HG03575 (cell line): ENCODE measurements around the gene MYO5A.

Source experiments
- ATAC-seq: cut with Tn5 transposase; IDR thresholded peaks from one replicate; pipeline ENCODE4 v1.9.1; 2021; ENCODE audit not compliant: unreplicated experiment, insufficient number of reproducible peaks, low FRiP score; ENCODE audit errors: extremely low read depth

MYO5A gene

DNA sequence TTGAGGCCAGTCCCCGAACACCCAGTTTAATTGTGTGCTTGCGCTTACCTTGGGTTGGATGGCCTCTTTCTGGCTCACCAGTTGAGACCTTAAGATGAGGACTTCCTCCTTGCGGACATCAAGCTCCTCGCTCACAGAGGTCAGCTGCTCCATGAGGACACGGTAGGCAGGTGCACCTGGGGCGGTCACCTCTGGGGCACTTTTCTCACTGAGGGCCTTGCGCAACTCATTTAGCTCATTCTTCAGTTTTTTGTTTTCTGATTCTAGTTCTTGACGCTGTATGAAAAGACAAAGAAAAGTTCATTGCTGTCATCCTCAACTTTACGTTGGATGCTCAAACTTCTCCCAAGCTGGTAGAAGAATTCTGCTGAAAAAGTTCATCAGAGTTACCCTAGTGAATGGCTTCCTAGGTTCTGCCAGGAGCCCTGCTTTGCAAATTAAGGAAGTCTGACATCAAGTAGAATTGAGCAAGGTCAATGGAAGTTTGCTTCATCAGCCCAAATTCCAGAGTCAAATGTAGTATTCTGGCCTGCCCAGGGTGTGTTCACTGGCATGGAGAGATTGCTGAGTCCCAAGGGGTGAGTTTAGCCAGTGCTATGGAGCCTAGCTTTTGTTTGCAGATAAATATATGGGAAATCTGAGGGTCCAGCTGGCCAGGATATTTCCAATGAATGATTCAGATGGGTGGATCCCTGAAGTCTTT lies 177.3 kb downstream of the MYO5A start:
- ATAC-seq, result no peak

DNA sequence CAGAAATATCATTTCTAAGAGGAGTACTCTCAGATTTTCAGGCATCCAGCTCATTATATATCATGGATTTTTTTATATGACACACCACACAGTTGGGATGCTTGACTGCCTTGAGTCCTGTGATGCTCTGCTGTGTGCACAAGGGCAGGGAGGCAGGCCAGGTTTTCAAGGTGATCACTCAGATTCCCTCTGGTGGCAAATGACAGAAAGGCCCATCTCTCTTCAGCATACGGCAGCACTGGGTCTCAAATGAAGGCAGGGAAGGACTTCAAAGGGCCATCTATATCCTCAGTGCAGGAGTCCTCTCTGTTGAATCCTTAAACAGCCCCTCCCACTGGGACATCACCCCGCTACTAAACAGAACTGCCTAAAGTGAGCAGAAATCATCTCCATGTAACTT lies 178.3 kb downstream of the MYO5A start:
- ATAC-seq, result no peak

DNA sequence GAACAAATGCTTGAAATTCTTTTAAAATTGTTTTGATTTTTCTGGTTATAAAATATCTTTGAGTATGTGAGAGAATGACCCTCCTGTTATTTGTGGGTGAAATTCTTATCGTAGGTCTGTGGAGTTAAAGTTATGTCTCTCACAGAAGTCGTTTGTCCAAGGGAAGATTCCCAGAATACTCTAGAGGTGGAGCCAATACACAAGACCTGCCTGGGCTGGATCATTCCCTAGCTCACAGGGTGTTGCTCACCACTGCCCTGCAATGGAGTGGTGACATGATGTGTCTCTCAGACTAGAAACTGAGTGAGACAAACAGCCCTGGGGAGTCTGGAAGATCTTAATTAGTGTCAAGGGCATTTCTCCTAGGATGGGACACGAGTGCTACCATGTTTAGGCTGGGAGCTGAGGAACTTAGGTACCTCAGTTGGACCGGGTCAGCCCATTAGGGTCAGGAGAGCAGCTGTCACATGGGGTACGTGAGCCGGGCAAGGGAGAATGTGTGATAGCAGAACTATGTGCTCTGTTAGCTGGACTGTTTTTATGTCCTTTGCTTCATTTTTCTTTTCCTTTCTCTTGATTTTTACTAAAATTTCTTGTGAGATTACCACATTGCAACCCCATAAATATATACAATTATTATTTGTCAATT lies 179.5 kb downstream of the MYO5A start:
- ATAC-seq, result no peak

DNA sequence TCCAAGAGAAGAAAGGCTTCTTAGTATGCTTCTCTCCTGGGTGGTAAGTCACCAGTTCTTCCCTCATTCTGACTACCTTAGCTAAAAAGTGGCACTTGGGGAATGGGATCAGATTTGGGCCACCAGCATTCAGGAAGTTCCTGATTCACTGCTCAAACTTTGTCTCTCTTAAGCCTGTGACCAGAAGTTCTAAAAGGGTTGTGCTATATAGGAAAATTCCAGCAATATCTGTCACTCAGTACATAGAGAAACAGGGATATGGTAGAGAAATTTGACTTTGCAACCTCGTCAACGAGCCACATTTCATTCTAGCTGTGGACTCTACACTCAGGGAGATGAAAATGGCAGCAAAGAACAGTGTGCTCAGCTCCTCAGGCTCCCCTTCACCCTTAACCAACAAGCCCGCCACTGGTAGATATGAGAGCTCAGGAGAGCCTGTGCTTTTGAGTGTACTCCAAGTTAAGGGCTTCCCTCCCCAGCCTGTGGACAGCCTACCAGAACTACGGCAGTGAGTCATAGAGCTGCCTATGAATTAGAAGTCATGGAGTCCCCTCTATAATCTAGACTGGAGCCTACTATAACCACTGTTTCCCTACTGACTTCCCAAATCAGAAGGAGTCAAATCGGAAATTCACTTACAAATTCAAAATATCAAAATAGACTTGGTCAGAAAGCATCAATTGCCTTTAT lies 180.5 kb downstream of the MYO5A start:
- ATAC-seq, result no peak

DNA sequence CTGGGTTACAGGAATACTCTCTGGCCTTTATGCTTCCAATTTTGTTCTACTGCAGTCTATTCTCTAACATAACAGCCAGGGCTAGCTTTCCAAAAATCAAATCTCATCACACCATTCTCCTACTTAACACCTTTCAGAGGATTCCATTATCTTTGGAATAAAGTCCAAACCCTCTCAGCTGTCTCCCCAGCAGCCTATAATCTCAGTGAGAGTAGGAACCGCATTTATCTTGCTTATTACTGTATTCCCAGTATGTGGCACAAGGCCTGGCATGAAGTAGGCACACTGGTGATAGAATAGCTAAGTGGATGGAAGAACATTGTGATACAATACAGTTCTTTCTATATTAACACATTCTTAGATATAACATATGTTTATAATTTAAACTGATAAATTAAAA lies 184.1 kb downstream of the MYO5A start:
- no peak for ATAC-seq

DNA sequence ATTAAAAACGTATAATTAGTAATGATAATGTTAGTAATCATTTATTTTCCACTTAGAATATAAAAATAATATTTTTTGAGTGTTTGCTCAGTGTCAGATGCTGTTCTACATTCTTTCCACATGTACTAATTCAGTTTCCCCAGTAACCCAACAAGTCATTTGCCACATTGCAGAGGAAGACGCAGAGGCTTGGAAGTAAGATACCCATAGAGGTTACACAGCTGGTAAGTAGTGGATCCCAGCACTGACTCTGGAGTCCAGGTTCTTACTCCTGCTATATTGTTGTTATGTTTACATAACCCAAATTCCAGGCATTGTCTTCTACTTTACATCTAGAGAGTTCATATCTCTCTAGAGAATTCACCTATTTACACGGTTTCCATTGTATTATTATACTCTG lies 184.8 kb downstream of the MYO5A start:
- ATAC-seq, result no peak

DNA sequence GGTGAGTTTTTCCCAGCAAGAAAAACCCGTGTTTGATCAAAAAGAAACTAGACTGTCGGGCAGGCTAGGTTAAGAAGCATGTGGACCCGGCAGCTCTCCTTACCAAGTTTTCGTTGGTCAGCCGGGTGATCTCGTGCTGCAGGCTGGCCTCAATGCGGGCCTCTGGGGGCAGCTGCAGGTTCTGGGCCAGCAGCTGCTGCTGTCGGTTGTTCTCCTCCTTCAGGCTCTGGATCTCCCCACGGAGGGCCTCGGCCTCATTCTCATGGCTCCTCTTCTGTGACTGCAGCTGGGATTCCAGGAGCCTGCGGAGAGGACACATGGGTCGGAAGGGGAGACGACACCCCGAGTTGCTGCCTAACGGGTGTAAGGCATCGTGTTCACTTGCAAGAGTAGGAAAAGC lies 188.6 kb downstream of the MYO5A start:
- ATAC-seq, result no peak

DNA sequence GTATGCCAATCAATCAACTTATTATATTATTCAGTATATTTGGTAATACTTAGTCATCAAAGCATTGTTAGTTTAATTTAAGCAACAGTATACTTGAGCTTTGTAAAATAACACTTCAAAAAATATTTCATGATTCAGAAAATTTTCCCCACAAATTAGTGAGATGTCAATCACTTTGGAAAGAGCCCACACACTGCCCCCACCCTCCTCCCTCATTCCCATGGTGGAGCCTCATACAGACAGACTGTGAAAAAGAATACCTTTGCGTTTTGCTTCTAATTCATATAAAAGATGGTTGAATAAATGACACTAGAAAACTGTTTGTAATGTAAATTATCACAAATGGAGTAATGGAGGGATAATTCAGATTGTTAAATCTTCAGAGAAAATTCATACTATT lies 189.8 kb downstream of the MYO5A start:
- ATAC-seq, result no peak

DNA sequence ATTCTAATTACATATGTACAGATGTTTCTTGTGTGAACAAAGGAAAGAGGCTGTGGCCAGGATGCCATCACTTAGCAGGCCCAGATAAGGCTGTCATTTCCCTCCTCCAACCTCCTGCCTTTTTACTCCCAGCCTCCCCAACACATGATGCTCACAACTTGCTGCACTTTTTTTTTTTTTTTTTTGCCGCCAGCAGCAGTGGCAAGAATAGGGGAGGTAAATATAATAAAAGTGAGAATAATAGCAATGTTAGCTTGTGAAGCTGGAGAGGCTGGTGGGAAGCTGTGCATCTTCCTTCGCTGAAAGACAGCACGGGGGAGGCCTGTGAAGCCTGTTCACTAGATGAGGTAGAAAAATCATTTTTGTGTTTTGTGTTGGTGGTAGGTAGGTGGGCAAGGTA lies 190.6 kb downstream of the MYO5A start:
- ATAC-seq, result no peak

DNA sequence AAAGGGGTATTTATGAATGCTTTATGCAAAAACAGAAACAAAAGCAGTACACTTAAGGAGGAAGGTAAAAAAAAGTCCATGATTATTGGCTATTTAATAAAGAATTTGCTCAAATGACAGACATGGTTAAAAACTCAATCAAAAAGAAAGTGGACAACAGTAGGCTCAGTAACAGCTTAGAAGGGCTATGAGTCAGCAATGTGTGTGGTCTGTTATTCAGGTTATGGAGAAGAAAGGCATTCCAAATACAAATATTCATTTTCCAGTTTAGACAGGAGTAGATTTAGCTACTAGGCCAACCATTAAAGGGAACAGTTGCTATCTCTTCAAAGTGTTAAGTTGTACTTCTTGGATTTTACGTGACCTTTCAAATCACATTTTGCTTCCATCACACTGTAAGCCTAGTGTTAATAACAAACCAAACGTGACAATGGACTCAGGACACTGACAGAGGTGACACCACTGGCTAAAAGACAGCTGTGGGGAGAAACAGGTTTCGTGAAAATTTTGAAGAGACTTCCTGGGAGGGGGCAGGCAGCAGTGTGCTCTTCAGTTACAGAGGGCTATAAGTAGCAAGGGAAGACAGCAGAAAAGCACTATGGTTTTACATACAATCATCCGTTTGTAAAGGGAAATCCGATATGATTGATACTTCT lies 191.4 kb downstream of the MYO5A start:
- ATAC-seq, result no peak

DNA sequence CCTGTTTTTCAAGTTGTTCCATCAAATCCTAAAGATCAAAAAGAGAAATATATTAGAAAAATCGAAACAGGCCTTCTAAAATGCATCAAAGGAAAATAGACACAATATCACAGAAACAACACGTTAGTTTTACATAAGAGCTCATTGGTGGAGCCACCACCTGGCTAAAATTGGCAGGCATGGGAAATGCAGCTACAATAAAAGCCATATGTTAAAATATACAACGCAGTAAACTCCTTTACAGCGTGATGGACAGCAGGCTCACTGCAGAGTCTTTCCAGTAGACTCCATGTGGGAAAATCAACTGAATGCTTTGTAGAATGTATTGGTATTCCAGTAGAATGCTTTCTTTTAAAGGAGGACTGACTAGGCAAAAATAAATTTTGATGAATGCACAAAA lies 192.2 kb downstream of the MYO5A start:
- no peak for ATAC-seq

DNA sequence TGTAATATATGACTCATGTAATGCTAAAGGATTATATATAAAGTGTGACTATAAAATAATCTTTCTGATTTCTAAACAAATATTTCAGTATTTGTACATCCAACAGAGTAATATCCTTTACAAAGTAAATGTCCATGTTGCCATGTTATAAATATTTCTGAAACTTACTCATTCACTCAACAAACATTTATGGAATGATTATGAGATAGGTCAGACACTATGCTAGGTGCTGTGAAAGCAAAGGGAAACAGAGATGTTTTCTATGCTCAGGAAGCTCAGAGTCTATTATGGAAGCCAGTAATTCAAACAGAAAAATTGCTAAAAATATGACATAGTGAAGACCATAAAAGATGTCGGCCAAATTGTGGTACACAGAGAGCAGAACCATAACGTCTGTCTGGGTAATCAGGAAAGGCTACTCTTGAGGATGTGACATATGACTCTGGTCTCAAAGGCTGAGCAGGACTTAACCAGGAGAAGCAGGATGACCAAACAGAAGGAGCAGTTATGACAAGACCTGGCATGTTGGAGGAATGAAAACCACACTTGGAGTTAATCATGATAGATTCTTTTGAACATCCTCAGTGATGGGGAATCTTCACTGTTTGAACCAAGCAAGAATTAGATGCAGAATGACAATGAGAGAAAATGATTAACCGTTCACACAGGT lies 194.1 kb downstream of the MYO5A start:
- ATAC-seq, result no peak

DNA sequence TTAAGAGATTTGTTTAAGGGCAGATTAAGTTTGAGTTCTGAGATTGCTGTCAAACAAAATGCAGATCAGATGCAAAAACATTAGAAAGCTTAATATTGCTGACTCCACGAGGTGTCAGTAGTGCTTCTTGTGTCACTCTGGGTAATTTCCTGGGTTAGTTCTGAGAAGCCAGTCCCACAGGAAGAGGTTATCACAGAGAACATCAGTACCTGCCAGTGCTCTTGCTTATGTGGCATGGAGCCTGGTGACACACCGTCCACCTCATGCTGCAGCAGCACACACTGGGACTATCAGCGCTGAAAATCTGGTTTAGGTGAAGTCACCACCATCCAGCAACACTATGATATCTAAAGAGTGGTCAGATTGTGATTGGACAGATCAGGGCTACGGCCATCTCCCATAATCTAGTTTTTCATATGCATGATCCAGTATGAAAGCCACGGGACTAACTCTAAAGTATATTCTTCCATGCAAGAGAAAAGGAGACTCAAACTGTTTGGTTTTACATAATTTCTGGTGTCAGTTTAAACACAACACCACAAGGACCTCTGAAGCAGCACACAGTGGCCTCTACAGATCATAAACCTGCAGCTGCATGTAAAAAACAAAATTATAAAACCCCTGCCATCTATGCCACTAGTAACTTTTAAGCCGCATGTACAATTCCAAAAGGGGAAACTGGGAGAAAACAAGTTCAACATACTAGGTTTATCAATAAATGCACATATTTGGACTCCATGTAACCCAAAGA lies 197.0 kb downstream of the MYO5A start:
- ATAC-seq, result no peak

DNA sequence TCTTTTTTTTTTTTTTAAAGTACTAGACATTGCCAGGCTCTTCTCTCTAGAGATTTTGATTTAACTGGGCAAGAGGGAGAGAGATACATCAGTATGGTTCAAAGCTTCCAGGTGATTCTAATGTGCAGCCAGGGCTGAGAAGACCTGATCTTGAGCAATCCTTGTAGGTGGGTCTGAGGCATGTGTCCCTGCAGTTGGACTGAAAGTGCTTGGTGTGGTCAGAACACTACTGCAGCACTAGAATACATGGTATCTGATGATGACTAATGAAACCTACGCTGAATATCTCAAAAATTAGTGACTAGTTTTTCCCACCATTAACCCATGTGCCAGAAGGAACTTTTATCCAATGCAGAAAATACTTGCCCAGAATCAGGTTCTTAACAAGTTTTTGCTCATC lies 198.7 kb downstream of the MYO5A start:
- no peak for ATAC-seq

DNA sequence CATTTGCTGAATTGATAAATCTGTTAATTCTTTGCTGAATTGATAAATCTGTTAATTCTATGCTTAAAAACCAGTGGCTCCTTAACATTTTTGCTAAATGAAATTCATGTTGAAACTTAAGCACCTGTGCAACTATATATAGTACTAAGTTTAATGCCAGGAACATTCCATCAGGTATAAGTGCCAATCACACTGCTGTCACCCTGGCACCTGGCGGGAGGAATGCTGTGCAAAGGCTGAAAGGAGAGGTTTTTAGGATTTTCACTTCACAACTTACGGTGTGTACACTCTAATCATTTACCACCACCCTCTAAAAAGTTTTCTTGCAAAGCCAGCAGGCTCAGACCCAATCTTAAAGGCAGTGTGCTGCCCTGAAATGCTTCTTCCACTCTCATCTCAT lies 199.5 kb downstream of the MYO5A start:
- ATAC-seq, result no peak

DNA sequence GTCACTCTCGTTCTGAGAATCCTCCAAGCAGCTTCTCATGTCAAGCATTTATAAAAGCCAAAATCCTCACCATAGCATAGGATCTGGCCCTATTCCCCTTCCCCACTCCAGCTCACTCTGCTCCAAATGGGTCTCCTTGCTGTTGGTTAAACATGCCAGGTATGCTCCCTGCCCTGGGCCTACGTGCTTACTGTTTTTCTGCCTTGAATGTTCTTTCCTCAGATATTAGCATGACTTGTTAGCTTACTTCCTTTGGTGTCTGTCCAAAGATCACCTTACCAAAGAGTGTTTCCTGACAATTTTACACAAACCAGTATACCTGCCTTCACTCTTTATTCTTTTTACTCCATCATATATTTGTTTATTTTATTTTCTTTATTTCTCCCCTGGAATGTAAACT lies 200.0 kb downstream of the MYO5A start:
- ATAC-seq, result no peak

DNA sequence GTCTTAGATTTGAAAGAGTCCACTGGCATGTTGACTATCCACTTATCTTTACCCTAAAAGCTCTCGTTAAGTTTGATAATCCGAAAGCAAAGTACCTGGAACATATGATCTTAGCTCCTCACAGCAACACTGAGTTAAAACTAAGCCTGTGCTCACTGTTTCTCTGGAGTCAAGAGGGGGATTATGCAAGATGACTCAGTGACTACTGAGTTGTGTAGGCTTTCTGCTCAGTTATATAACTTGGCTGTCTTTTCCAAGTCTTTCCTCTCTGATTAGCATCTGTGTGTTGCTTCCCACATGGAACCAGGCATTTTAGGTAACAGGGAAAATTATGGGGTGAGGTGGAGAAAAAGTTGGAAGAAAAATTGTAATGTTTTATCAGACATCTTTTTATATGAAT lies 201.9 kb downstream of the MYO5A start:
- no peak for ATAC-seq

DNA sequence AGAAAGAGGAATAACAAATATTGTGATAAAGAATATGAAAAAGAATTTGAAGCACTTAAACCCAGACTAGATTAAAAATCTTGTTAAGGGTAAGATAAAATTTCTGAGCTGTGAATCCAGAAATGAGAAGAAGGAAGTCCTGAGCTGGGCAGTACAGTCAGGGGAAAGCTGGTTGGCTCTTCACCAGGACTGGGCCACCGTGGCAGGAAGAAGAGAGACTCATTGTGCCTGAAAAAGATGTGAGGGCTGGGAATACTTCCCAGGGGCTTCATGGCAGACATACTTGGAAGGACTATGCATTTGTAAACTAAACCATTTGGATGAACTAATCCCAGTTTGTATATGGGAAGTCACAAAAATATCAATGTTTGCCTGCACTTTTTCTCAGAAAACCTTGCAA lies 204.6 kb downstream of the MYO5A start:
- no peak for ATAC-seq
